Measurements from ENCODE around the gene MALL.
A peak's percentile ranks its signal among the peaks of the same experiment; 100 is the strongest.
"Not testable (repeated sequence)": the region's sequence is repeated elsewhere in the genome, so short reads cannot be mapped to it uniquely, and the experiment has no call there.

MALL gene

GRCh38 chr2:110115291-110116032 lies at the start of gene MALL:
MALL (minus strand) TSS chr2:110115822; CDS start chr2:110115792, 30 bp downstream.
- DNase-seq, result no peak

DNA sequence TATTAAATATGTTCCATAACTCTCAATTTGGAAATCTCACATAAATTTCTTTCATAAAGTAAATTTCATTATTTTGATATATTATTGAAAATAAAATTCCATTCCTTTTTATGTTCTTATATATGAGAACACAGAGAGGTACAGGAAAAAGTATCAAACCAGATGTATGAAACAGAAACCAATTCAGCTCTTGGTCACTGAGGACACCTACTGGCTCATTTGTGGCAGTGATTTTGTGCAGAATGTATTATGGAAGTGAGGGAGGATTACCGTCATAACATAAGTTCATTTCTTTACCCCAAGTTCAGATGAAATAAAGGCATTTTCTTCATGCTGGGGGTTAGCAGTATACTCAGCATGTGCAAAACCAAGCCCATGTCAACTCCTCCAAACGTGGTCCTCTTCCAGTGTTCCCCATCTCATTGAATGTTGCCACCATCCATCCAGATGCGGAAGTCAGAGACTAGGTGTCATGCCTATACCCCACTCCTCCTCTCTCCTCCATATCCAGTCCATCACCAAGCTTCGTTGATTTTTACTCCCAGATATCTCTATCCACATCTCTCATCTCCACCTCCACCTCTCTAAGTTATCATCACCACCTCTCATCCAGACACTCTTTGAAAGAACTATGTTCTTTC lies 41.7 kb upstream of the MALL start:
- peak in 1 of 2 experiments; percentile 28 for DNase-seq

GRCh38 chr2:110154828-110155227 lies 39.2 kb upstream of the MALL start:
- DNase-seq, result not testable (repeated sequence)

GRCh38 chr2:110154188-110154587 lies 38.6 kb upstream of the MALL start:
- not testable (repeated sequence) for DNase-seq

GRCh38 chr2:110153416-110153815 lies 37.8 kb upstream of the MALL start:
- DNase-seq, result no peak

GRCh38 chr2:110152943-110153342 lies 37.3 kb upstream of the MALL start:
- no peak for DNase-seq

DNA sequence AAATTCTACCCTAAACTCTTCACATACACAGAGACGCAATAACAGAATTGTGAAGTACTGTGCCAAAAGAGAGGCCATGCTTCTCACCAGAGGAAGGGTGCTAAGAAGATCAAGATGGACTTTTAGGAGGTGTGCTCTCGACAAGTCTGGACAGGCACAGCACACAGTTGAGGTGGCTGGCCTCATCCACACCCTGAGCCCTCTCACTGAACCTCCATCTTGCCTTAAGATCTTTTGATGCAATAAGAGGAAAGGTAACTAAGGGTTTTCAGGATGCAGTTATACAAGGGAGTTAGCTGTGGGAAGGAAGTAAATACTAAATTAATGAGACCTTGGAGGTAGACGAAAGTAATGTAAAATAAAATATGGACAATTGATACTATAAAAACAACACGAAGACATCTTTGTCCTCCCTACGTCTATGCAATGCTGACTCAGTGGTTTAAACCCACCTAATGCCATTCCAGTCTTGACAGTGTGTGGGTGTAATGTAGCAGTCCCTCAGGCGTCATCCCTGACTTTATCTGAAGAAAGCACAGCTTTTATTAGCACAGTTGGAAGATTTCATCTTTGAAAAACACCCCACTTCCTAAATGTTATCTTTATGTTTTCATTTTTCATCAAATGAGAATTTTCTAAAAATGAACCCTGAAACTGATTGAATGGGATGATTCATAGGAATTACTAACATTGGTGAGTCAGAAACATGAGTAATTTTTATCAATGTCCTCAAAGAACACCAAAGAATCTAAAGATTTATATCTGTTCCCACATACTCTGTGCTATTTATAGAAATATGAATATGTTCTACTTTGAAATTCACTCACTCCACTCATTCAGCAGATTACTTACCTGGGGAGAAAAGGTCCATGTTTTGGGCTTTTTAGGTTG lies 34.0 kb upstream of the MALL start:
- DNase-seq, result no peak

GRCh38 chr2:110146945-110147332 lies 31.3 kb upstream of the MALL start:
- DNase-seq, result no peak

- no peak for DNase-seq
Measured at GRCh38 chr2:110146183-110146944, 30.7 kb upstream of the MALL start.

DNA sequence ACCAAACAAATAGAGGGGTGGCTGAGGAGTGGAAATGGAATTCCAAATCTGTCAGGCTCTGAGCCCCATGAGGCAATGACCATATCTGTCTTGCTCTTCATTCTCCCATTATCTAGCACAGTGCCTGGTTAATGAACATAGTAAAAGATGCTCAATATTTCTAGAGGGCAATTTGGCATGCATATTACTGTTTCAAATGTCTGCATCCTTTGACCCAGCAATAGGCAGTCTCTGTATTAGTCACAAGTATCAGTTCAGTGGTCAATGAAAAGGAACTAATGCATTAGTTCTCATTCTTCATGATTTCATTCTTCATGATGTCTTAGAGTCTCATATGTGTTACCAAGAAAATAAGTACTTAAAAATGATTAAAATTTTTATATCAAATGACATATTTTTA lies 28.4 kb upstream of the MALL start:
- no peak for DNase-seq

DNA sequence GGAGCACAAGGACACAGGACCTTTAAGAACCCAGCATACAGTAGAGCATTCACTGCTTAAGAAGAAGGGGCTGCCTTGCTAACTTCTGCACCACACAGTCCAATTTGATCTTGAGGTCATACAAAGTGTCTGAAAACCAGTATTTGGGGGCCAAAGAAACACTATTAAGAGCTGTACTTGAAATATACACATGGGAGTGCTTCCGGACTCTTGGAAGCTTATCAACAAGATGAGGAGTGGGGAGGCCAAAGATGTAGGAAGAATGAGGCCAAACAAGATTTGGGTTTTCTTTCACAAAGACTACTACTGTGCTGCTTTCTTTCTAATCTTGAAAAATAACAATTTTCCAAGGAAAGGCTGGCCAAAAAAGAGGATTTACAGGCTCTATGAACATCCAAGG lies 24.8 kb upstream of the MALL start:
- DNase-seq, result no peak

DNA sequence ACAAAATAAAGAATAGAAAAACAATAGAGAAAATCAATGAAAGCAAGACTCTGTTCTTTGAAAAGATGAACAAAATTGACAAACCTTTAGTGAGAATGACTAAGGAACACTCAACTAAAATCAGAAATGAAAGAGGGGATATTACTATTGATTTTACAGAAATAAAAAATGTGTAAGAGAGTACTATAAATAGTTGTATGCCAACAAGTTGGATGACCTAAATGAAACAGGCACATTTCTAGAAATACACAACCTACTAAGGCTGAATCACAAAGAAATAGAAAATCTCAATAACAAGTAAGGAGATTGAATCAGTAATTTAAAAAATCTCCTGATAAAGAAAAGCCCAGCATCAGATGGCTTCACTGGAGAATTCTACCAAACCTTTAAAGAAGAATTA lies 18.4 kb upstream of the MALL start:
- DNase-seq, result no peak

DNA sequence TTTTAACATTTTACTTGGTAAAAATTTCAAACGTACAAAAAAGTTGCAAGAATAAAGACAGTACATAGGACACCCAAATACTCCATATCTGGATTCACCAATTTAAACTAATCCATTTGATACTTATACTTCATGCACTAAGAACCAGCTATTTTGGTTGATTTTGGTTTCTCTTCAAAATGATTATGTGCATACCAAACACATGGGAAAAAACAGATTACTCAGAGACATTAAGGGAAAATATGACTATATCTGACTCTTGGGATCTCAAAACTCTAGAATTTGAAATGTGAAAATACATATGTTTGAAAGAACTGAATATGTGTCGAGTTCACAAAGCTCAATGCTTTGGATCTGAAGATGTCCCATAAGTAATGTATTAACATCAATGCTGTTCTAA lies 15.5 kb upstream of the MALL start:
- no peak for DNase-seq

DNA sequence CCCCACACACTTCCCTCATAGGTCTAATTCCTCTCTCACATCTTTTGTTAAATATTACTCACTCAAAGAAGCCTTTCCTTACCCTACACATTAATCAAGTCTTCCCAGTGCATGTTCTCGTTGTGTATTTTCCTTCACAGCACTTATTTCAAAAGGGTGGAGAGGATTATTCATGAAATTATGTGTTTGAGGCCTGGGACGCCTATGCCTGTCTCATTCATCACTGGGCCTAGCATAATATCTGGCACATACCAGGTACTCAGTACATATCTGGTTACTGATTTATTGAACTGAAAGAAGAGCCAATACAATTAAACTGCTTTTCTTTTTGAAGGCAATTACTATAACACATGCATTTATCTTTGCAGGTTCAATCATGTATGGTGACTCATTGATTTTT lies 15.1 kb upstream of the MALL start:
- DNase-seq, result no peak

DNA sequence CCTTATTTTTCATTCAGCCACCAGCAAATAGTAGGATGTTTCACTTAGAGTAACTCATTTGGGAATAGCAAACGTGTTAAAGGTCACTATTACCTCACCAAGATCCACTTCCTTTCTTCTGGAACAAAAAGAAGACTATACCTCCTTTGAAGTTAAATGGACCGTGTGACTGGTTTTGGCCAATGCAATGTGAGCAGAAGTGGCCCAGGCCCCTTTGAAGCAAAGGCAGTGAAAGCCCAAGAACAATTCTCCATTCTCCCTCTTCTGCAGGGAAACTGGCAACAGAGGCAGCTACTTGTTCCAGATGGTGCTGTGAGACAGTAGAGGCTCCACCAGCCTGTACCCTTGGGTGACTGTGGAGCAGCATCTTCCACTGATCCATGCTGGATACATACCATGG lies 11.3 kb upstream of the MALL start:
- no peak for DNase-seq

DNA sequence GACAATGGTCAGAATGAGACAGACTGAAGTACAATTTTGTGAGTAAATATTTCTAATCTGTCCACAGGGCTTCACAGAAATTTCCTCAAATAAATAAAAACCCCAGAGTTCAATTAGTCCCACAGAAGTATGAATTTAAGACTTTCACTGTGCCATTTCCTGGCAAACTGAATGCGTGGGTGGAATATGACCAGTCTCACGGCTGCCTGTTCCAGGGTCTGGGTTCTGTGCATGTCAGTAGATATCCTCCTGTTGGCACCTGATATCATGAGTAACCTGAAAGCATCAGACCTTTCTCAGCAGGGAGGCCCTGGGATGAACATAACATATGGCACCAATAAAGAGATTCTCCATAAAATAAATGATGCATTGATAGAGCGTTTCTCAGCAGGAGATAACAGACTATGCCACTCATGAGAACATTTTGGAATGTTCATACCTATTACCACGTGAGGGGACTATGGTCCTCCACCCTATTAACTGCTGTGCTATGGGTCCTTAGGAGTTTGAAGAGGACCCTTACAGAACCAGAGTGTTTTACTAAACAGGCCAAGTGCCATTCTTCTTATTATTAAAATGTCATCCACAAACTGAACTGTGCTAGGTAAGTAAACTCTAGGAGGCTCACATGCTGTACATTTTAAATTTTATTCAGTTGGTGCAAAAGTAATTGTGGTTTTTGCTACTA lies 10.6 kb upstream of the MALL start:
- no peak for DNase-seq

DNA sequence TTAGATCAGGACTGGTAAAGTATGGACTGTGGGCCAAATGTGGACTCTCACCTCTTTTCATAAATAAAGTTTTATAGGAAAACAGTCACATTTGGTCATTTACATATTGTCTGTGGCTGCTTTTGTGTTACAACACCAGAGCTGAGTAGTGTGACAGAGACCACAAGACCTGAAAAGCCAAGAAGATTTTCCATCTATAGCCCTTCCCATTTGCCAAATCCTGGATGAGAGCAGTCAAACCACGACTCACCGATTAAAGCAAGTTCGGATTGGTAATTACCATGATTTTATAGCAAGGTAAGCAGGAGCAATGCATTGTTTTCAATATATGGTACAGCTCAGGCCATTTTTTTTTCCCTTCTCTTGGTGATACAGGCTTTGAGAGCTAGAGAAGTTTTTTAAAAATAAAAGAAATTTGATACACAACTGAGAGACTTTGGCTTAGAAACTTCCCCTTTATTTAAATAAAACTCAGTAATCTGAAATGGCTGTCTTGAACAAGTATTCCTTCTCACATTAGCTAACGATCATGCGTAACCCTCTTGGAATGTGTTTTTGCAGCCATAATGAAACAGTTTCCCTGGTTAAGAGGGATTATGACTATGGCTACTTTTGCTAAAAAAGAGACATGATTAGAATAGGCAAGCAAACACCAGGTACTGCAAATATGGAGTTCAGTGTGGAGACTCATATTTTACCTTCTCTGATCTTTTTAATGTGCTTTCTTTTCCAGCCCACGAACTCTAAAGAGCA lies 9.5 kb upstream of the MALL start:
- DNase-seq, result no peak

DNA sequence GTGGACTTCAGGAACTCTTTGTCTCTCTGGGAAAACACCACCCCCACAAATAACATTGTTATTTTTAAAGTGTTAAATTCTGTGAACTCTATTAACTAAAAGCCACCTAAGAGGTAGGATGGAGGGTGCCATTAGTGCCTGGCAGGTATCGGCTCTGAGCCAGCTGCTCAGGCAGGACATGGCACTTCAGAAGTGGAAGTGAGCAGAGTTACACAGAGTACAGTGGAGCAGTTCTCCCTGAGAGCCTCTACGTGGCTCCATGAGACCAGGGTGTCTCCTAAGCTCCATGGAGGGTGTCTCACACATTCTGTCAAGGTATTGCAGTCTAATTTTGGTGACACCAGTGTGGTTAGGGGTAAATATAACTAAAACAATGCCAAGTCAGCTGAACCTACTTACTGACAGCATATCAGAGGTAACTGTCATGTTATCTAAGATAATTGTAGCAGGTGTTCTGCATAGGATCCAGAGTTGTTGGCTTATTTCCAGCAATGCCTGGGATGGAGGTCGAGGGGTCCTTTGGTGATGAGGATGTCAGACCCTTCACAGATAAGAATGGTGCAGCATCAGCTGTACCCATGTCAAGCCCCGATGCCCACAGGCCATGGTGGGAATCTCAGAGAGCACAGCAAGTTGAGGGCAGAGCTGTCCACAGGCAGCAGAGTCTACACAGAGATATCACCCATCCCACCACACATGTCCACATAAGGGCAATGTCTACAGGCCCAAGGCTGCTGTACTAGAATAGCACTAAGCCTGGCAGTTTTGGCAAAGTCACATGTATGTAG lies 8.6 kb upstream of the MALL start:
- DNase-seq, result no peak

DNA sequence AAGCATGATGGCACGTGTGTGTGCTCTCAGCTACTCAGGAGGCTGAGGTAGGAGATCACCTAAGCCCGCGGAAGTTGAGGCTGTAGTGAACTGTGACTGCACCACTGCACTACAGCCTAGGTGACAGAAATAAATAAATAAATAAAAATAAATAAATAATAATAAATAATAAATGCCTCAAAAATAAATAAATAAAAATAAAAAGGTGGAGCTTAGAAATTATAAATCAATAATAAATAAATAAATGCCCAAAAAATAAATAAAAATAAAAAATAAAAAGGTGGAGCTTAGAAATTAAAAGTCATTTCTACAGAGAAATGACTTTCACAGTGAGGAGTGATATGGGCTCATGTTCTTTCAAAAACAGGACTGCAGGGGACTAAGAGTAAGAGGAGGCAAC lies 6.0 kb upstream of the MALL start:
- no peak for DNase-seq

DNA sequence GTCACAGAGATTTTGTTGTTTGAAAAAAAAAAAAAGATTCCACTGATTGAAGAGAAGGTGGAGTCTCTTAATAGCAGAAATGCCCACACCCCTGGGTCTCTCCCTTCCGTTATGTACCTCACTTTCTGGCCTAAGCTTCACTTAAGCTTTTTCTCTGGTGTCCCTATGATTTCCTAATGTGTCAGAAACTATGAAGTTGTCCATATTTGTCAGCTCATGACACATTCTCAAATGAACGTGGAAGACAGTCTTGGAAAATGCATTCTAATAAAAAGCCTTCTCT lies 5.4 kb upstream of the MALL start:
- DNase-seq, result no peak

All from activated CD4-positive, alpha-beta T cell treated with anti-CD3 and anti-CD28 coated beads, Interleukin-2, amount 50 U/mL, for 48 hours (primary cell).